HG03565 (cell line): Measurements from ENCODE around the gene ARF1.

ENCODE experiments used
- ATAC-seq: cut with Tn5 transposase; IDR thresholded peaks from one replicate; pipeline ENCODE4 v1.9.1; 2021; ENCODE audit warnings: mild to moderate bottlenecking, moderate library complexity; ENCODE audit not compliant: unreplicated experiment

The ARF1 gene

GRCh38 chr1:228084325-228084724 is 1.8 kb downstream of the ARF1 start:
- no peak for ATAC-seq

GRCh38 chr1:228084797-228085196 is 2.3 kb downstream of the ARF1 start:
- ATAC-seq = no peak

GRCh38 chr1:228085287-228085951 is 2.9 kb downstream of the ARF1 start:
- no peak for ATAC-seq

- no peak for ATAC-seq
Observed at GRCh38 chr1:228087771-228088251, 5.3 kb downstream of the ARF1 start.

GRCh38 chr1:228088586-228089498 is 6.3 kb downstream of the ARF1 start:
- ATAC-seq = no peak

- no peak for ATAC-seq
Observed at GRCh38 chr1:228089519-228090380, 7.2 kb downstream of the ARF1 start.

- ATAC-seq = no peak
Observed at GRCh38 chr1:228090613-228091081, 8.1 kb downstream of the ARF1 start.

- no peak for ATAC-seq
Observed at GRCh38 chr1:228091084-228091483, 8.6 kb downstream of the ARF1 start.

GRCh38 chr1:228092342-228093049 is 10.0 kb downstream of the ARF1 start:
- no peak for ATAC-seq

- no peak for ATAC-seq
Observed at GRCh38 chr1:228093050-228093906, 10.8 kb downstream of the ARF1 start.

GRCh38 chr1:228094432-228095016 is 12.0 kb downstream of the ARF1 start:
- ATAC-seq = no peak

GRCh38 chr1:228095161-228095560 is 12.7 kb downstream of the ARF1 start:
- ATAC-seq = no peak

GRCh38 chr1:228095938-228096337 is 13.4 kb downstream of the ARF1 start:
- no peak for ATAC-seq

- ATAC-seq = no peak
Observed at GRCh38 chr1:228096416-228097332, 14.2 kb downstream of the ARF1 start.

GRCh38 chr1:228097333-228098081 is 15.0 kb downstream of the ARF1 start:
- no peak for ATAC-seq

- ATAC-seq = no peak
Observed at GRCh38 chr1:228098323-228098931, 15.9 kb downstream of the ARF1 start.

- ATAC-seq = no peak
Observed at GRCh38 chr1:228099331-228099732, 16.8 kb downstream of the ARF1 start.
